HL-60 (cell line): ENCODE measurements around the gene PI4KB.

ENCODE experiments used
- DNase-seq, 2 experiments: peaks; one replicate each; pipeline ENCODE4 v3.0.0-alpha.2; 2010 to 2020; ENCODE audit warnings: low read depth in 1 of 2, low spot score in 1 of 2
- H3K27ac ChIP-seq: fragments of 250-450 bp; sonication (Bioruptor Pico); replicated peaks from 2 replicates; pipeline ENCODE4 v1.5.1; 2020; ENCODE audit warnings: mild to moderate bottlenecking, moderate library complexity
- H3K27me3 ChIP-seq: fragments of 250-450 bp; sonication (Bioruptor Pico); 2 replicates; pipeline ENCODE4 v1.5.1; 2021; ENCODE audit warnings: mild to moderate bottlenecking, moderate library complexity; ENCODE audit not compliant: insufficient read depth, poor library complexity, severe bottlenecking
- H3K4me3 ChIP-seq: replicated peaks from 2 replicates; pipeline ENCODE4 v1.5.1; 2011; ENCODE audit warnings: mild to moderate bottlenecking, control low read depth, low read length; ENCODE audit not compliant: insufficient read depth
- CTCF ChIP-seq: IDR thresholded peaks from one replicate; pipeline ENCODE4 v1.5.1; 2011; ENCODE audit warnings: low read length, control low read depth, inconsistent platforms; ENCODE audit not compliant: insufficient read depth
- GABPA ChIP-seq: IDR thresholded peaks from 2 replicates; pipeline ENCODE4 v1.6.1; 2012; ENCODE audit warnings: low read depth
- POLR2AphosphoS5 ChIP-seq: IDR thresholded peaks from 2 replicates; pipeline ENCODE4 v1.6.1; 2012; ENCODE audit warnings: low read depth
- REST ChIP-seq: IDR thresholded peaks from 2 replicates; pipeline ENCODE4 v1.6.1; 2012; ENCODE audit warnings: low read depth; ENCODE audit not compliant: insufficient replicate concordance
- SPI1 ChIP-seq: IDR thresholded peaks from 2 replicates; pipeline ENCODE4 v1.6.1; 2012; ENCODE audit warnings: low read depth, mild to moderate bottlenecking, borderline replicate concordance

Gene PI4KB

GRCh38 chr1:151371370-151372057 lies 44.3 kb upstream of the PI4KB start:
- Histone ChIP-seq H3K4me3 (no peak overlapping the region), H3K27me3 (no peaks in the 10 kb centered on the region), H3K27ac (no peak overlapping the region)
- no peak for TF ChIP-seq SPI1
- no peak for TF ChIP-seq GABPA
- peak; percentile 14 to 38 for DNase-seq

GRCh38 chr1:151370211-151370911 lies 43.1 kb upstream of the PI4KB start:
- Histone ChIP-seq H3K27ac (peak overlapping the region; percentile 38), H3K27me3 (no peaks in the 10 kb centered on the region), H3K4me3 (no peak overlapping the region)
- DNase-seq = peak; percentile 59 to 81
- TF ChIP-seq REST (peak; percentile 61), POLR2AphosphoS5 (0 out of 2 replicates have a peak, but pooled peaks have one; percentile 25), CTCF (no peak), GABPA (0 out of 2 replicates have a peak, but pooled peaks have one; percentile 10), SPI1 (peak; percentile 82)

- Histone ChIP-seq H3K4me3 (no peak overlapping the region), H3K27ac (no peak overlapping the region; the same call in 1 of the 2 replicates), H3K27me3 (no peaks in the 10 kb centered on the region)
- DNase-seq = no peak
- TF ChIP-seq POLR2AphosphoS5 = no peak
- no peak for TF ChIP-seq GABPA
- no peak for TF ChIP-seq REST
Measured at GRCh38 chr1:151369621-151370048, 42.4 kb upstream of the PI4KB start.

GRCh38 chr1:151369302-151369610 lies 42.0 kb upstream of the PI4KB start:
- no peaks in the 10 kb centered on the region for H3K27me3 ChIP-seq
- TF ChIP-seq POLR2AphosphoS5 (no peak), REST (no peak), GABPA (no peak), SPI1 (no peak), CTCF (no peak)
- no peak overlapping the region; the same call in 1 of the 2 replicates for H3K27ac ChIP-seq
- H3K4me3 ChIP-seq = no peak overlapping the region
- no peak for DNase-seq
